GM21737 (cell line): ENCODE data around the gene SMIM7.

ENCODE experiments used
- ATAC-seq: cut with Tn5 transposase; IDR thresholded peaks from one replicate; pipeline ENCODE4 v1.9.1; 2021; ENCODE audit warnings: mild to moderate bottlenecking, moderate library complexity; ENCODE audit not compliant: unreplicated experiment

The SMIM7 gene

DNA sequence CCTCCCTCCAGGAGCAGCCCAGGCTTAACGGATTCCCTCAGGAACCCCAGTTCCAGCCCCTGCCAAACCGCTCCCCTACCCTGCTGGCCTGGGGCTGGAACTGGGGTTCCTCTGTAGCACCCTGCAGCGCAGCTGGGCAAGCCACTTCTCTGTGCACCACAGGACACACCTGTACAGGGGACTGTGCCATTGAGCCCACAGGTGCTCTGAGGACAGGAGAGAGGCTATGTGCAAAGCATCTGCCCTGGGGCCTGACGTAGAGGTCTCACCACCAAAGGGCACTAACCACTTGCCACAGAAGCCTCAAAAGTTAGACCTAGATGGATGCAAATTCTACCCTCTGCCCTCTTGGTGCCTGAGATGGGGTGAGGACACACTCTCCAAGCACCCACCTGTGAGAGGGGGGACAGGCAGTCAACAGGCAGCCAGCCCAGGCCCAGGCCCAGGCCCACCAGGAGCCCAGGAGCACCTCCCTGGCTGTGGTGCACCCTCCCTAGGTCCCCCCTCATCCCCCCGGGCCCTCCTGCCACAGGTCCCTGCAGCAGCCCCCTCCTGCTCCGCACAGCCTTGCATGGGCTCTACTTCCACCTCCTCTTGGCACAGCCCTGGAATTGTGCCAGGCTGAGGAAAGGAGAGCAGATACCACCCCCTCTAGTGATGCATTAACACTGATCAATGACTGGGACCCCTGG, 60.1 kb downstream of the SMIM7 start:
- ATAC-seq: no peak

DNA sequence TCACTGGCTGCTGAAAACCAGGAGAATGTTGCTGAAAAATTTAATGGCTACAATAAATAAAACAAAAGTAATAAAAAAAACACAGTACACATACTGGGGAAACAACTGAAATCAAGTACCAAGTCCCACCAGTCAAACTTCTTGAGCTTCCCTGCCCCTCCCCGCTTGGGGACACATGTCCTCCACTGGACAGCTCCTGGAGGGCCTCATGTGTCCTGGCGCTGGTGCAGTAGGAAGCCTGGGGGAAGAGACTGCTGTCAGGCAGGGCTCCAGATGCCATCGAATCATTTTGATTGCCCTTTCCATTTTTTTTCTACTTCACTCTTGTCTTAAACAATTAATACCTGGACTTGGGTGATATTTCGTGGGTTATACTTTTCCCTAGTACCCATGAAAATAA, 61.1 kb downstream of the SMIM7 start:
- ATAC-seq: no peak

DNA sequence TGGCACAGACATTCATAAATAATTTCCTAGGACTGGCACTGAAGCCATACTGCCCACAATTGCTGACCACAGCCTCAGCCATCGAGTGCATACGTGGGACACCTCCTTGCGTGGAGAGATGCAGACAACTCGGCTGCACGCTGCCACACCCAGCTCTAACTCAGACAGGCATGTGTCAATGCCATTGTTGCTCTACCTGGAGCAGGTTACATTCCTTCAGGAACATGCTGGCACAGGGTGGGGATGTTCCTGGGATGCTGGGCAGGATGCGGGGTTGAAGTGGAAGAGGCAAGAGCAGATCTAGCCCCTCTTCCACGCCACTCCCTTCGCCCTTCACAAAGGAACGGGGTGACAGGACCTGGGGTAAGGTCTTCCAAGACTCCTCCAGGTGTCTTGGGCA, 63.5 kb downstream of the SMIM7 start:
- ATAC-seq: no peak
